Thoracic aorta (tissue), 2 donors: Measurements from ENCODE around the gene PLAGL1. TPM values are rescaled to one million over a fixed set of nuclear protein-coding genes. Genes with fewer than 3 reads are reported as not detected.

Experiments used
- ATAC-seq: fragments of 150-250 bp; one replicate; pipeline ENCODE4 v1.8.0; 2017; ENCODE audit warnings: low read depth; ENCODE audit not compliant: insufficient number of reproducible peaks, low FRiP score
- DNase-seq: peaks from one replicate; pipeline ENCODE4 v3.0.0-alpha.2; 2020; ENCODE audit warnings: low spot score
- H3K27ac ChIP-seq, 2 donors: fragments of 200-600 bp; sonication (generic); 1 replicate in 1 of 2; 2 replicates in 1 of 2; pipeline ENCODE4 v1.5.1; 2016; ENCODE audit warnings: mild to moderate bottlenecking in 2 of 2, moderate library complexity in 2 of 2
- H3K27me3 ChIP-seq: fragments of 200-600 bp; sonication (generic); replicated peaks from 2 replicates; pipeline ENCODE4 v1.6.0; 2016; ENCODE audit warnings: mild to moderate bottlenecking; ENCODE audit not compliant: insufficient read depth
- H3K36me3 ChIP-seq: fragments of 200-600 bp; sonication (generic); one replicate; pipeline ENCODE4 v1.5.1; 2016
- H3K4me1 ChIP-seq, 2 donors: fragments of 200-600 bp; sonication (generic); 1 replicate in 1 of 2; 2 replicates in 1 of 2; pipeline versions ENCODE4 v1.5.1 to v1.6.0; 2016; ENCODE audit warnings: low read depth in 2 of 2, mild to moderate bottlenecking in 1 of 2; ENCODE audit not compliant: control insufficient read depth in 1 of 2
- H3K4me3 ChIP-seq: fragments of 200-600 bp; sonication (generic); 2 replicates; pipeline ENCODE4 v1.5.1; 2016; ENCODE audit warnings: mild to moderate bottlenecking
- H3K9me3 ChIP-seq: fragments of 200-600 bp; sonication (generic); 2 replicates; pipeline ENCODE4 v1.5.1; 2016
- CTCF ChIP-seq: fragments of 200-600 bp; sonication (generic); IDR thresholded peaks from one replicate; pipeline ENCODE4 v1.5.1; 2019; ENCODE audit warnings: antibody characterized with exemption
- total RNA-seq, 2 donors: library from RNA; depleted of rRNA; stranded (reverse); fragments of >200 nt; gene quantifications; one replicate each; pipeline versions ENCODE4 v1.1.0 to v1.2.3, GENCODE V29; 2016

The PLAGL1 gene
- total RNA-seq, 2 donors from 2014 or later: 33.6 to 74.7 TPM

DNA sequence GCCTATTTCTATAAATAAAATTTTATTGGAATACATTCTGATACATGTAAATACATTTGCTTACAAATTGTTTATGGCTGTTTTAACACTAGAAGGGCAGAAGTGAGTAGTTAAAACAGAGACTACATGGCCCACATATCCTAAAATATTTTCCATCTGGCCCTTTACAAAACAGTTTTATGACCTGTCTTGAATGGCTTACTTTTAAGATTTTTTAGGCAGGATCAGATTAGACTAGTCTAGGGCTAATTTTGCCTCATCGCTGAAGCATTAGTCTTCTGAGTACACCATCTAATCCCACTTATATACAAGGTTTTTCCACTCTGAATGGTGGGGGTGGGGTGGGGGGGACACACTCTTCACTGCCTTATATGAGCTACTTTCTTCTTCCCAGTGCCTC, 27.1 kb downstream of the PLAGL1 start:
- Histone ChIP-seq H3K27me3 (no peaks in the 10 kb centered on the region), H3K9me3 (no peaks in the 10 kb centered on the region), H3K36me3 (no peaks in the 10 kb centered on the region), H3K4me3 (no peak overlapping the region), H3K27ac (no peak overlapping the region), H3K4me1 (no peaks in the 10 kb centered on the region)
- DNase-seq (no peak), ATAC-seq (no peak)
- TF ChIP-seq CTCF: no peak

DNA sequence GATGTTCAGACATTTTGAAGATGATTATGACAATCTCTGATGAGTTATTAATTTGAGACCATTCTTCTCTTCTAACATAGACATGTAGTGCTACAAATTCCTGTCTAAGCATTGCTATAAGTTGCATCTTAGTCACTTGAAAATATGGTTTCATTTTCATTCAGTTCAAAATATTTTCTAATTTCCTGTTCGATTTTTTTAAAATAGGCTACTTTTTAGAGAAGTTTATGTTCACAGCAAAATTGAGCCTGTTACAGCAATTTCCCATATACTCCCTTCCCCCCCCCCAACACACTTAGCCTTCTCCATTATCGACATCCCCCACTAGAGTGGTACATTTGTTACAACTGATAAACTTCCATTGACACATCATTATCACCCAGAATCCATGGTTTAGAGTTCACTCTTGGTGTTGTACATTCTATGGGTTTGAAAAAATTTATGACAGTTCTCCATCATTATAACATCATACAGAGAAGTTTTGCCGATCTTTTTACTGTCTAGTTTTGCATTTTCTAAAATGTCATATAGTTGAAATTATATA, 31.2 kb downstream of the PLAGL1 start:
- Histone ChIP-seq H3K27ac (no peak overlapping the region), H3K4me3 (no peak overlapping the region), H3K4me1 (peaks cover 2 to 4% of the 10 kb centered on the region in 2 donors), H3K36me3 (no peaks in the 10 kb centered on the region), H3K9me3 (no peaks in the 10 kb centered on the region), H3K27me3 (no peaks in the 10 kb centered on the region)
- ATAC-seq: no peak
- no peak for TF ChIP-seq CTCF
- DNase-seq: no peak

- Histone ChIP-seq H3K36me3 (no peaks in the 10 kb centered on the region), H3K27ac (no peak overlapping the region), H3K27me3 (no peaks in the 10 kb centered on the region), H3K4me3 (no peak overlapping the region), H3K4me1 (peaks cover 14 to 27% of the 10 kb centered on the region in 2 donors), H3K9me3 (no peaks in the 10 kb centered on the region)
- TF ChIP-seq CTCF: no peak
- ATAC-seq: no peak
- no peak for DNase-seq
These were observed 34.0 kb downstream of the PLAGL1 start for GRCh38 chr6:143974089-143974488.

DNA sequence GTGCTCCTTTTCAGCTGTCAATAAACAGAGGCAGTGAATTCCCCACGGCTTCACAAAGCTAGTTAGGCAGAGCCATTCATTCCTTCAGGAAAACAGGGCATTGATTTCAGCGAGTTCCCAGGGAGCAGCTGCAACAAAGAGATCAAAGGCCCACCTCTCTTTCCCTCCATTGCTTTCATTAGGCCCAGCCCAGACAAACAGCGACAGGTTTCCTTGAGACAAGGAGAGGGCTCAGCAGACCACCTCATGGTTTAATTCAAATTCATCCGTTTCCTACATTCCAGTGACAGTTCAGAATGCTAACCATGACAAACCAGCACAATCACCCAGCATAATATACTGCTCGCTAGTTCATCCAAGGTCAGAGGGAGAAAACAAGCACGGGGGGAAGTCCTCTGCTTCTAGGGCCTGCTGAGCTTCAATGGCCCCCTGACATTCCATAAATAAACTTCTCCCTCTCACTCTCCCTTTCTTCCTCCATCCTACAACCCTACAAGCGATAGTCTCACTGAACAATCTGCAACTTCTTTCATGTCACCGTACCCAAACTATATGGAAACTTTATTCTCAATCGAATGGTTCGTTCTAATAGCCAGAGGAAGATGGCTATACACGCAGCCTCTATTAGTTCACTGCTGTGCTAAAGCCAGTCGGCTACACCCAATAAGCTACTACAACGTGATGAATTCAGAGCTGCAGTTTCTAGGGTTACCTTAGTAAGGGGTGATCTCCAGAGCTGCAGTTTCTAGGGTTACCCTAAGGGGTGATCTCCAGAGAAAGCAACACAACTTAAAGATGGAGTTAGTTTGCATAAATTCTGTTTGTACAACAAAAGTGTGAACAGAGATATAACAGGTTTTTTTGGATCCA, 34.7 kb downstream of the PLAGL1 start:
- H3K4me3 ChIP-seq: no peak overlapping the region
- ATAC-seq: no peak
- H3K9me3 ChIP-seq: no peaks in the 10 kb centered on the region
- no peak for DNase-seq
- TF ChIP-seq CTCF: no peak
- peaks cover 14 to 30% of the 10 kb centered on the region in 2 donors for H3K4me1 ChIP-seq
- H3K27ac ChIP-seq: no peak overlapping the region
- H3K36me3 ChIP-seq: no peaks in the 10 kb centered on the region
- H3K27me3 ChIP-seq: no peaks in the 10 kb centered on the region

DNA sequence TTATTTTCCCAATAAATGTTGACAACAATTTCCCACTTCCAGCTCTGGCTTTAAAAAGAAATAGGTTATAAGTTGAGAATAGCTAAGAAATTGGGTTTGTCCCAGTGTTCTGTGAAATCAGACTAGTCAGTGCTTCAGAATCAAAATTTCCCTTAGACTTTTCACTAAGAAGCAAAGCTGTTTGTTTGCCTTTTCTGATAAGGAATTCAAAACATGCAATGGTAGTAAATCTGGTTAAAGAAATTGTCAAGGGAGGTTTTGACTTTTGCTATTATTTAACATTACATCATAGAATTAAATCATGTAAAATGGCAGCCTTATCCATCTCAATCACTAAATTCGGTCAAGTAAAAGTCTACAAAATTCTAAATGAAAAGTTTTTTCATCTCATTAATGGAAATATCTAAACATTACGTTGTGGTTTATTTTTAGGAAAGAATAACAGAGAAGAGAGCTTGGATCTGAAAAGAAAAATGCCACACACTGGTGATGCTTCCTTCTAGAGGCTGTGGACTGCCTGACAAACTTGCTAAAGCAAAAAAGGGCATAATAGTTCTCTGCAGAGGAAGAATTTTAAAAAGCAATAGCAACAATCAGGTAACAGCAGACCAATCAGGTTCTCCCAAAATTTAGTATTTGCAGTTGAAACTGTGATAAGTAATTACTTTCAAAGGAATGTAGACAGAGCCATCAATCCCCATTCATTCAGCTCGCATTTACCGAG, 36.4 kb downstream of the PLAGL1 start:
- Histone ChIP-seq H3K4me1 (peaks cover 14 to 37% of the 10 kb centered on the region in 2 donors), H3K27ac (peak overlapping the region in 1 of 2 donors; percentile 54), H3K36me3 (no peaks in the 10 kb centered on the region), H3K4me3 (peak overlapping the region; percentile 10), H3K9me3 (no peaks in the 10 kb centered on the region), H3K27me3 (no peaks in the 10 kb centered on the region)
- no peak for TF ChIP-seq CTCF
- DNase-seq (no peak), ATAC-seq (no peak)
